GM18526 (cell line): ENCODE results near the gene MRPL18.

Experiments used
- POLR2A ChIP-seq: IDR thresholded peaks from 3 replicates; pipeline ENCODE4 v1.6.1; 2011; ENCODE audit not compliant: insufficient read length; ENCODE audit errors: extremely low read depth

Gene MRPL18

DNA sequence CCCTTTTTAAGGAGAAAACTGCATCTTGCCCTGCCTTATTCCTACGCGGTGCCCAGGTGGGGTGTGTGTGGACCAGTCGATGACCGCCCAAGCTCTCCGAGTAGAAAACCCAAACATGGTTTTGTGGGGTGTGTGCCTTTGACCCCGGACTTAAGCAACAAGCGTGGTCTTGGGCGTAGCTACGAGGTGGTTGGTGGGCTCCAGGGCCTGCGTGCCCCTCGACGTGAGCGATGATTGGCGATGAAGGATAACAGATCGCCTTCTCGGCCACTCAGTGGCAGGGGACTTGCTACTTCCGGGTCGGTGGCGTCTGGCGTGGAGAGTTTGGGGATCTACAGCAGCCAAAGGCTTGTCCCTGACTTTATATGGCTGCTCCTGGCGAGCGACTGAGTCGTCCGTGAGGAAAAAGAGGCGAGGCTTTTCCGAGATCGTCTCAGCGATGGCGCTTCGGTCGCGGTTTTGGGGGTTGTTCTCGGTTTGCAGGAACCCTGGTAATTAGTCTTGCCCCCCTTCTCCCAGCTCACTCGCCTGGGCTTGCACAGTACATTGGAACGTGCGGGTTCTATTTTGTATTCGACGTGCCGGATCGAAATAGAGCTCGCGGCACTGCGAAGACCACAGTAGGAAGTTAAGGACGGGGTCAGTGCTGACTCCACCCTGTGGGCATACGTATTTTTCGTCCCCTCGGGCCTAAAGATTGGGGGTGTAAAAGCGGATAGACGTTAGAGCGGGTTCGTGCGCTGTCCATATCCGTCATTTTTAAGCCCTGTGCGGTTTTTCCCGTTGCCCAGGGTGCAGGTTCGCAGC, at the start of gene MRPL18:
Gene MRPL18 (plus strand): TSS at position 319 of the 807 bp plus-strand sequence. CDS start 121 bp downstream, at position 440.
- peak; percentile 69 for TF ChIP-seq POLR2A

GRCh38 chr6:159742165-159742564, 48.1 kb upstream of the MRPL18 start:
- TF ChIP-seq POLR2A: no peak

DNA sequence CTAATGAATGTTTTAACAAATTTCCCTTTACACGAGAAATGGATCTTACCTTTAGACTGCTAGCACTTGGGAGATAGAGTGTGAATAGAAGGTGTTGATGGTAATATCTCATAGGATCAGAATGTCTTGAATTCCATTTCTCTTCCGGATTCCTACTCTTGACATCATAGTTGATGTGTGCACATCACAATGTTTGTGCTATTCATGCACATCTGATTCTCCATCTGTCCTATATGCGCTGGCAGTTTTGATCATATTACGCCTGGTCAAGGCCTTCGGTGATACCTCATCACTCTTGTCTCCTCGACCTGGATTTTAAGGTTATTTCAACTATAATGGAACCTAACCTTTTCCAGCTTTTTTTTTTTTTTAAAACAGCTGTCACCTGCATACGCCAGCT, 45.2 kb upstream of the MRPL18 start:
- TF ChIP-seq POLR2A: no peak

DNA sequence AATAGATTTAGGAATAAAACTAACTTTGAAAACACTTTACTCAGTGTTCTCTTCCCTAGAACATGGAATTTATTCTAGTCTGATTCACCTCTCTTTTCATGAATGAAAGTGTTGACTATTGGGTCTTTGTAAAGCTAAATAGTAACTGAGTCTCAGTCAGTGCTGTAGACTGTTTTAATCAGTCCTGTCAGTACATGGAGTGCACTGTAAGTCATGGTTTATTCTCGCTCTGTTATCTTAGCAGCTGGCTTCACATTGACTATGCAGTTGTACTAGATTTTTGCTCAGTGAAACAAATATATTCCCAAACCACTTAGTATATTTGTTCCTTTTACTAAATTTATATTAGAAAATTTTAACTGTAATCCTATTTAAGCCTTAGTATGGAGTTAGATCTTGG, 43.5 kb upstream of the MRPL18 start:
- no peak for TF ChIP-seq POLR2A

GRCh38 chr6:159751448-159751847, 38.8 kb upstream of the MRPL18 start:
- TF ChIP-seq POLR2A: no peak

- no peak for TF ChIP-seq POLR2A
These were observed 37.0 kb upstream of the MRPL18 start for GRCh38 chr6:159753081-159753872.

DNA sequence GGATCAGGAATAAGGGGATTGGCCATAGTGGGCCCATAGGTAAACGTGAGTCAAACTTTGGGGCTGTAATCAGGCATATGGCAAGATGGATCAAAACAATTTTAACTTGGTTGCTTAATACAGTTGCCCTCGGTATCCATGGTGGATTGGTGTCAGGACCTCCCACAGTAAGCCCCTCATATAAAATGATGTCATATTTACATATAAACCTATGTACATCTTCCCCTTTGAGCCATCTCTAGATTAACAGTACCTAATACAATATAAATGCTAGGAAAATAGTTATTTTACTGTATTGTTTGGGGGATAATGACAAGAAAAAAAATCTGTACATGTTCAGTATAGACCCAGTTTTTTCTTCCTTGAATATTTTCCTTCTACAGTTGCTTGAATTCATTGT, 35.9 kb upstream of the MRPL18 start:
- TF ChIP-seq POLR2A: no peak

DNA sequence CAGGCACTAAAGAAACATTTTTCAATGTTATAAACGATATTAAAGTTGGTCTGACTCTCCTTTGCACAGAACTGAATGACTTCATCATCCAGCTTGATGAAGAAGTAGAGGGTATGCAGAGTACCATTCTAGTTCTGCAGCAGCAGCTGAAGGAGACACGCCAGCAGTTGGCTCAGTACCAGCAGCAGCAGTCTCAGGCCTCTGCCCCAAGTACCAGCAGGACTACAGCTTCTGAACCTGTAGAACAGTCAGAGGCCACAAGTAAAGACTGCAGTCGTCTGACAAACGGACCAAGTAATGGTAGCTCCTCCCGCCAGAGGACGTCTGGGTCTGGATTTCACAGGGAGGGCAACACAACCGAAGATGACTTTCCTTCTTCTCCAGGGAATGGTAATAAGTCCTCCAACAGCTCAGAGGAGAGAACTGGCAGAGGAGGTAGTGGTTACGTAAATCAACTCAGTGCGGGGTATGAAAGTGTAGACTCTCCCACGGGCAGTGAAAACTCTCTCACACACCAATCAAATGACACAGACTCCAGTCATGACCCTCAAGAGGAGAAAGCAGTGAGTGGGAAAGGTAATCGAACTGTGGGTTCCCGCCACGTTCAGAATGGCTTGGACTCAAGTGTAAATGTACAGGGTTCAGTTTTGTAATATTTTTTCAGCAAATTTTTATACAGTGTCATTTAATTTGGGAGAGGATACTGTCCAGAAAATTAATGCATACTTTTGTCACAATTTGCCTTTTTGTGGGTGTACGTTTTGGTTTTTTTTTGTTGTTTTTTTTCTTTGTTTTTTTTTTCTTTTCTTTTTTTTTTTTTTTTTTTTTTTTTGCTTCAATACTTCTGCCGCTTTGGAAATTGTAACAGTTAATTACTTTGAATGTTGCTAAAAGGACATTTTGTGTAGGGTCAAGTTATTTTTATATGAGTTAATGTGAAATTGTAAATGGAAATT, 35.0 kb upstream of the MRPL18 start:
- TF ChIP-seq POLR2A: no peak

DNA sequence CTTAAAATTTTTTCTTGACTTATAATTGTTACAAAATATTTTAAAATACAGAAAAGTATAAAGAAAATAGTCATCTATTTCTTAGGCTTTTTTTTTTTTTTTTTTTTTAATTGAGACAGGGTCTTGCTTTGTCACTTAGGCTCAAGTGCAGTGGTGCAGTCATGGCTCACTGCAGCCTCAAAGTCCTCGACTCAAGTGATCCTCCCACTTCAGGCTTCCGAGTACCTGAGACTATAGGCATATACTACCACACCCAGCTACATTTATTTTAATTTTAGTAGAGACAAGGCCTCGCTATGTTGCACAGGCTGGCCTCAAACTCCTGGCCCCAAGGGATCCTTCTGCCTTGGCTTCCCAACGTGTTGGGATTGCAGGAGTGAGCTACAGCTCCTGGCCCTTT, 33.8 kb upstream of the MRPL18 start:
- TF ChIP-seq POLR2A: no peak

DNA sequence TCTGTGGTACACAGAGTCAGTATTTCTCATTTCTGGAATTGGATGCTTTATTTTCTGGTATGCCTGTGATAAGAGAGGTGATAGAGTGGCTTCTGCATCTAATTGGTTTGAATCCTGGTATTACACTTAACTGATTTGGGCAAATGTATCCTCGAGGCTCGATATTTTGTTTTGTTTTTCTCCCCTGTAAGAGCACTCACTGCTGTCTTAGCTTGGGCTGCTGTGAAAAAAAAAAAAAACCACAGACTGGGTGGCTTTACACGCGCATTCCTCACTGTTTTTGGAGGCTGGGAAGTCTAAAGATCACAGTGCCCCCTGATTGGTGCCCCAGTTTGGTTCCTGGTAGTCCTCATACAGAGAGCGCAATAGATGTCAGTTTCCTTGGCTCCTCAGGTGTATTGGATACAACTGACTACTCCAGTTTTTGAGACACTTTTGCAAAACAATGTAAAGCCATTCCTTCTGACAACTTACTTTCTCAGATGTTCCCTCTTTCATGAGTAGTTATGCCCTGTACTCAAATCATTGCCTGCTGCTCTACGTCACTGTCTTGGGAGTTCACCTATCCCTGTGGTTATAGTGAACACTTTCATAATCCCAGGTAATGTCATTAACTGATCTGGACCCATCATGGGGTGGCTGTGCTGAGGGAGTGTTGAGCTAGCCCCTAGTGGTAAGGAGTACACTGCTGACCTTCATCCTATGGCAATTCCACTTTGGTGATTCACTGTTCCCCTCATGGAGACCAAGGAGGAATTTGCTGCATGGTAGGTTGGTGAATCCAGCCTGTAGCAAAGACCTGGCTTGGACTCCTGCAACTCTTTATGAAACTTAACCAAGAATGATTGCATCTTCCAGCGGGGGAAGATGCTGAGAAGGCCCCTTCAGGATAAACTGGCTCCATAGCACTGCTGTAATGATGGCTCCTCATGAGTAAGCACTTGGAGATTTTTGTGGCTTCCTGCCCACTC, 32.0 kb upstream of the MRPL18 start:
- no peak for TF ChIP-seq POLR2A

GRCh38 chr6:159759645-159760044, 30.6 kb upstream of the MRPL18 start:
- TF ChIP-seq POLR2A: no peak

- no peak for TF ChIP-seq POLR2A
These were observed 29.6 kb upstream of the MRPL18 start for GRCh38 chr6:159760602-159761057.

DNA sequence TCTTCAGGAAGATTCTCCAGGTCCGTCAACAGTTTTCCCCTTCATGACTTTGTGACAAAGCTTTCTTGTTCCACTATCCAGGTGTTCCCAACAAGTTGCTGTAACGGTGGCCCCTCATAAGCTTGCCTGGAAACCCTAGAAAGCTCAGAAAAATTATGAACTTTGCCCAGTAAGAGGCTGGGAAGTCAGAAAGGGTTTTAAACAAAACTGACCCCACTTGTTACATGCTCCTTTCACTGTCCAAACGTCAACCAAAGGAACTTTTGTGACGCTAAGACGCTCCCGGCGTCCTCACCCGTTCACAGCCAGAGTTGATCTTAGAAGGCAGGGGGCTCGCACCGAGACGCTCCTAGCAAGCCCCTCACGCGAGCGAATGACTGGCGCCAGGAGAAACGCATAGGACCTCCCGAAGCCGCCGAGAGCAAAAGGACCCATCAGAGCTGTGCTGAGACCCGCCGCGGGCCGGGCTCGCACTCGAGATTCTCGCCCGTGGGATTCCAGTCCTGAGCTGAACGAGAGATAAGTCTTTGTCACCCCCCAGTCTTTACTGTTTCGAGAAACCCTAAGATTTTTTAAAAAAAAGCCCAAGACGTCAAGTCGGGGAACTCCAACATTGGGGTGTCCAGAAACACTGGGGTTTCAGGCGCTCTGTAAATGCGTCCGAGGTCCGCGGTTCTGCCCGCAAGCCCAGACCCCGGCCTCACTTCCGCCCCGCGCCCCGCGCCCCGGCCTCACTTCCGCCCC, 29.0 kb upstream of the MRPL18 start:
- TF ChIP-seq POLR2A: no peak
